GM19240 (cell line): ENCODE data around the gene RBMS2.
"Not testable (repeated sequence)": the region's sequence is repeated elsewhere in the genome, so short reads cannot be mapped to it uniquely, and the experiment has no call there.

Source experiments
- DNase-seq: peaks from one replicate; pipeline ENCODE4 v3.0.0; 2011; ENCODE audit warnings: low spot score; ENCODE audit not compliant: insufficient read length

The RBMS2 gene

DNA sequence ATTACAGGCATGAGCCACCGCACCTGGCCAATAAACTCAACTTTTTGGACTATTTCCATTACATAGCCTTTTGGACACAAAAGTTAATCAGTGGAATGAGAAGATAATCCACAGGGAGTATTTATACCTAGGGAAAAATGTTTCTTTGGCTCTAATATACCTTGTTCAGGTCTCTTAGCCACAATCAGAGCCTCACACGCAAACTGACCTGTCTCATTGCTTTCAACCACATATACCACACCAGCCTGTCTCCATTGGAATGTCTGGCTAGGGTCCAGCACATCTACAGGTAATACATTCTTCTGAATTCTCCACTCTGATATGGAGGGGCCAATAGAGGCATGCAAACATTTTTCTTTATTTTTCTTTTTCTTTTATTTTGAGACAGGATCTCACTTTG, 3.8 kb upstream of the RBMS2 start:
- DNase-seq = no peak

DNA sequence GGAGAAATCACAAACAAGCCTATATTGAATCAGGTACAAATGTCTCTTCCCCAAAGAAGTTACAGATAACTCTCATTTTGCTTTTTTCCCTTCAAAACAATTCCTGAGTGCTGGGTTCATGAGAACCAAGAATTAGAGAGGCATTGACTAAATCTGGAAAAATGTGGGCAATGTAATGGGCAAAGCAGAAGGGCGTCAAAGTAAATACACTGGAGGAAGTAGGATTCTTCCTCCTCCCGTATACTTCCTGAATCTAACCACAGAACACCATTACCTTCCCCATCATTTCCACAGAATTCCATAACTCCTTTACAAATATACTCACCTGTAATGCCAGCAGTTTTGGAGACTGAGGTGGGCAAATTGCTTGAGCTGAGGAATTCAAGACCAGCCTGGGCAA, 3.0 kb upstream of the RBMS2 start:
- no peak for DNase-seq

DNA sequence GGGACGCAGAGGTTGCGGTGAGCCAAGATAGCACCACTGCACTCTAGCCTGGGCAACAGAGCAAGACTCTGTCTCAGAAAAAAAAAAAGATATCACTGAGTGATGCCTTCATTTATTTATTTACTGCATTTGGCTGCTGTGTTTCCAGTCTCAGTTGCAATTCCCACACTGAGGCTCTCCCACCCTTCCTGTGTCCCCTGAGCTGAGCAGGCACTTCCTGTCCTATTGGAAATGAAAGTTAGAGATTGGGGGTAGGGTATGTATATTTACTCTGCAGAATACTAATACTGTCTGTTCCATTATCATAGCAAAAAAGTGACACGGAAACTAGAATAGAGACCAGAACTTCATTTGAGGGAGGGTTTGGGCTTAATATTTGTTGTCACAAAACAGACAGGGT, 1.6 kb upstream of the RBMS2 start:
- no peak for DNase-seq

DNA sequence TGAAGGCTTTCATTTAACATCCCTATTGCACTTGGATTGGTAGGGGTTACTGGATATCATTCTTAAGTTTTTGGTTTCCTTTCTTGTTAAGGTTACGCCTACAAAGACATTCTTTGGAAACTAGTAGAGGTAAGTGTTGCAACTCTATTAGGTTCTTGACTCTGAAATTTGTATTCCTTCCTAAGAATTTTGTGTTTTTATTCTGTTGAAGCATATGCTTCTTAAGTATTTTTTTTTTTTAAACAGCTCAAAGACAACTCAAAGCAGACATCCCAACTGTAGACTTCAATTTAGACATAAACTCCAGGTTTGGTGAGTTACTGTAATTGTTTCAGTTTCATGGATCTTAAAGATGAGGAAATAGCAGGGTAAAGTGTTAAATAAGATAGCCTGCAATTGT, 1.1 kb upstream of the RBMS2 start:
- no peak for DNase-seq

DNA sequence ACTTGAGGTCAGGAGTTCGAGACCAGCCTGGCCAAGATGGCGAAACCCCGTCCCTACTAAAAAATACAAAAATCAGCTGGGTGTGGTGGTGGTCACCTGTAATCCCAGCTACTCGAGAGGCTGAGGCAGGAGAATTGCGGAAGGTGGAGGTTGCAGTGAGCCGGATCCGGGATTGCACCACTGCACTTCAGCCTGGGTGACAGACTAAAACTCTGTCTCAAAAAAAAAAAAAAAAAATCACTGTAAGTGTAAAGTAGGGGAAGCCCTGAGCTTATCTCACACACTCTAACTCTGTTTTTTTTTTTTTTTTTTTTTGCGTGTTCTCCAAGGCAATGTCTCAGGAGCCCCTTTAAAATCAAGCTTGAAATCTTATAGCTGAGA, 421 bp upstream of the RBMS2 start:
- no peak for DNase-seq

DNA sequence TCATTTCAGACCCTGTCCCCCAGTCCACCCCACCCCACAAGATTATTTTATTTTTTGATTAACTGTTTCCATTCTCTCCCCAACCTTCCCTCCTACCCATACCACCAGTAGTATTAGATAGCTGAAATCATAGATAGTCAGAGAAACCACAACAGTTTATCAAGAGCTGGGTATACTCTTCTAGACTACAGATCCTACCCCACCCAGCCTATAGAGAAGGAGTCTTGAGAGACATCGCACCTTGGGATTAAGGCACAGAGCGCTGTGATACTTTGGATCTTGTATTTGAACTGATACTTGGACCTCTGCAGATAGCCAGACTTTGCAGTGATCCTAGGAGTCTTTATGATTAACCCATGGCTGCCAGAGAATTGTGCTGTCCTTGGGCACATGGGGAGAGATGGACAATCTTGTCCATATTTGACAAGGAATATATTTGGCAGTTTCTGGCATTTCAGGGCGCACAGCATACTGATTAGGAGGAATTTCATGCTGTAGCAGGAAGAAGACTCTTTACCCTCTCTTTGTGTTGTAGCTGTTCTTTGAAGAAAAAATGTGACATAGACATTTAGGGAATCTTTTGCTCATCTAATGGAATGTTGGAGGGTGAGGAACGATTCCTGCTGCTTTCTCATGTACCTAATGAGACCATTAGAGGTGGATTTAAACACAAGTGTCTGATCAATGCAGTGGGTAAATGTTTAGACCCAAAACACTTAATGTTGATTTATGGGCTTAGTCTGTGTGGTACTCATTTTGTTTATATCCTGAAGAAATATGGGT, 982 bp downstream of the RBMS2 start:
- no peak for DNase-seq

DNA sequence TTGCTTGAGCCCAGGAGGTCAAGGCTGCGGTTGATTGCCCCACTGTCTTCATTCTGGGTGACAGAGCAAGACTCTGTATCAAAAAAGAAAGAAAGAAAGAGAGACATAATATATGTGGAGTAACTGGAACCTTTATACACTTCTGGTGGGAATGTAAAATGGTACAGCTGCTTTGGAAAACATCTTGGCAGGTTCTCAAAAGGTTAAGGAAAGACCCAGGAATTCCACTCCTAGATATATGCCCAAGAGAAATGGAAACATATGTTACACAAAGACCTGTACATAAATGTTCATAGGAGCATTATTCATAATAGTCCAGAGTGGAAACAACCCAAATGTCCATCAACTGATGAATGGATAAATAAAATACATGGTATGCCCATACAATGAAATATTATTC, 7.2 kb downstream of the RBMS2 start:
- DNase-seq = no peak

DNA sequence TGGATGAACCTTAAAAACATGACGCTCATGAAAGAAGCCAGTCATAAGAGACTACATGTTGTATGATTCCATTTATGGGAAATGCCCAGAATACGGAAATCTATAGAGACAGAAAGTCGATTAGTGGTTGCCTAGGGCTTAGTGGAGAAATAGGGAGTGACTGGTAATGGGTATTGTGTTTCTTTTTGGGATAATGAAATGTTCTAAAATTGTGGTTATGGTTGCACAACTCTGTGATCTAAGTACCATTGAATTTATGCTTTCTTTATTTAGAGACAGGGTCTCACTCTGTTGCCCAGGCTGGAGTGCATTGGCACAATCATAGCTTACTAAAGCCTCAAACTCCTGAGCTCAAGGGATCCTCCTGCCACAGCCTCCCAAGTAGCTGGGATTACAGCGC, 8.0 kb downstream of the RBMS2 start:
- no peak for DNase-seq

DNA sequence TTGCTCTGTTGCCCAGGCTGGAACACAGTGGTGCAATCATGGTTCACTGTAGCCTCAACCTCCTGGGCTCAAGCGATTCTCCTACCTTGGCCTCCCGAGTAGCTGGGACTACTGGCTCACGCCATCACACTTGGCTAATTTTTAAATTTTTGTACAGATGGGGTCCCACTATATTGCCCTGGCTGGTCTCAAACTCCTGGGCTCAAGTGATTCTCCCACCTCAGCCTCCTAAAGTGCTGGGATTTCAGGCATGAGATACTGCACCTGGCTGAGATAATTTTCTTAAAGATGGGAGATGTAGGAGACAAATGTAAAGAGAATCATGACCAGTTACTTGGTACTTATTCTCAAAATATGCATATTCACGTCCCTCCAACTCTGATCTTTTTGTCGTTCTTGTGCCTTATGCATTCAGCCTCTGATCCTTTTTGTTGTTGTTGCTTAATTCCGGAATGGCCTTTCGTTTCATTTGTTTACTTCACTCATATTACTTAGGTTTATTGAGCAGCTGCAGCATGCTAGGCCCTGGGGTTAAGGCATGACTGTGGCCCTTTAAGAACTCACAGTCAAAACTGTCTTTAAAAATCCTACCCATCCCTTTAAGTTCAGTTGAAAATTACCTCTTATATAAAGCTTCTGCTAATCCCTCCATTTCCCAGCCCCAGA, 8.9 kb downstream of the RBMS2 start:
- DNase-seq = no peak

DNA sequence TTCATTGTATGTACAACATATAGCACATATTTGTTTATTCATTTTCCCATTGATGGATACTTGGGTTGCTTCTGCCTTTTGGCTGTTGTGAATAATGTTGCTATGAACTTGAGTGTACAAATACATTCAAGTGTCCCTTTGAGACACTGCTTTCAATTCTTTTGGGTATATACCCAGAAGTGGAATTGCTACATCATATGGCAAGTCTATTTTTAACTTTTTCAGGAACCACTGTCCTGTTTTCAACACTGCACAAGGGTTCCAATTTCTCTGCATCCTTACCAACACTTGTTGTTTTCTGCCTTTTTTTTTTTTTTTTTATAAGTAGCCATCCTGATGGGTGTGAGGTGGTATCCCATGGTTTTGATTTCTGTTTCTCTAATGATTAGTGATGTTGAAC, 15.9 kb downstream of the RBMS2 start:
- DNase-seq = no peak

DNA sequence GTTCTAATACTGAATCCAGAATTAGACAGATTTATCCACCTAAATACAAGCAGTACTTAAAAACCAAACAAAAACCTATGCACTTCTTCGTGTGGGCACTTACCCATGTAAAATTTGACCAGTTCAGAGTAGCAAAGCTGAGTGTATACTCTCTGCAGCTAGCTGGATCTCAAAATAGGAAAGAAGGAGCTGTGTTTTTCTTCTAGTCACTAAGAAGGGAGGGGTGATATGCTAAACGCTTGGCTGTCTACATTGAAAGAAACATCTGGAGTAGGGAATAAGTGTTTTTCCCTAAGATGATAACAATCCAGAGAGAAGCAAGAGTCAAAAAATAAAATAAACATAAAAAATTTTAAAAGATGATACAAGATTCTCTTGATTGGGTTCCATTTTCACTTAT, 20.0 kb downstream of the RBMS2 start:
- DNase-seq = no peak

DNA sequence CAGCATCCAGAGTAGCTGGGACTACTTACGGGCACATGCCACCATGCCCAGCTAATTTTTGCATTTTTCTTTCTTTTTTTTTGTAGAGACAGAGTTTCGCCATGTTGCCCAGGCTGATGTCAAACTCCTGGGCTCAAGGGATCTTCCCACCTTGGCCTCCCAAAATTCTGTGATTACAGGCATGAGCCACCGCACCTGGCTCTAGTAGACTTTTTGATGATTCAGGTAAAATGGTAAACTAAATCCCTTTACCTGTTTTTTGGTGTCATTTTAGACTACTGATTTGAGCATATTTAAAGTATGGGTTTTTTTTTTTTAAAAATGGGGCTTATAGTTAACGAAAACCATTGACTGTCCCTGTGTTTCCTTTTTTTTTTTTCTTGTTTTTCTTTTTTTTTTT, 20.5 kb downstream of the RBMS2 start:
- no peak for DNase-seq

DNA sequence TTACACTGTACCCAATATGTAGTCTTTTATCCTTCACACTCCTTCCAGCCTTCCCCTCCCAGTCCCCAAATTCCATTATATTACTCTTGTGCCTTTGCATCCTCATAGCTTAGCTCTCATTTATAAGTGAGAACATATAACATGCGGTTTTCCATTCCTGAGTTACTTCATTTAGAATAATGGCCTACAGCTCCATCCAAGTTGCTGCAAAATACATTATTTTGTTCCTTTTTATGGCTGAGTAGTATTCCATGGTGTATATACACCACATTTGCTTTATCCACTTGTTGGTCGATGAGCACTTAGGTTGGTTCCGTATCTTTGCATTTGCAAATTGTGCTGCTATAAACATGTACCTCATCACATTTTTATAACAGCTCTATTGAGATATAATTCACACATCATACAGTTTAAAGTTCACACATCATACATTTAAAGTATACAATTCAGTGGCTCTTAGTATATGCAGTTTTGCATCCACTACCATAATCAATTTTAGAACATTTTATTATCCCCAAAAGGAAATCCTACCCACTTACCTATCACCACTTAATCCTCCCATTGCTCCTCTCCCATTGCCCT, 23.5 kb downstream of the RBMS2 start:
- no peak for DNase-seq

DNA sequence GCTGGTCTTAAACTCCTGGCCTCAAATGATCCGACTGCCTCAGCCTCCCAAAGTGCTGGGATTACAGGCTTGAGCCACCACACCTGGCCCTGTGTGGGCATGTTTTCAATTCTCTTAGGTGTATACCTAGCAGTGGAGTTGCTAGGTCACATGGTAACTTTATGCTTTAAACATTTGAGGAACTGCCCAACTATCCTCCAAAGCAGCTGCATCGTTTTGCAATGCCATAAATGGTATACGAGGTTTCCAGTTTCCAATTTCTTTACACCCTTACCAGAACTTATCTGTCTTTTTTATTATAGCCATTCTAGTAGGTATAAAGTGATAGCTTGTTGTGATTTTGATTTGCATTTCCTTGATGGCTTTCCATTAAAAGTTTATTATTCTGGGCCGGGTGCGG, 25.1 kb downstream of the RBMS2 start:
- DNase-seq = no peak

DNA sequence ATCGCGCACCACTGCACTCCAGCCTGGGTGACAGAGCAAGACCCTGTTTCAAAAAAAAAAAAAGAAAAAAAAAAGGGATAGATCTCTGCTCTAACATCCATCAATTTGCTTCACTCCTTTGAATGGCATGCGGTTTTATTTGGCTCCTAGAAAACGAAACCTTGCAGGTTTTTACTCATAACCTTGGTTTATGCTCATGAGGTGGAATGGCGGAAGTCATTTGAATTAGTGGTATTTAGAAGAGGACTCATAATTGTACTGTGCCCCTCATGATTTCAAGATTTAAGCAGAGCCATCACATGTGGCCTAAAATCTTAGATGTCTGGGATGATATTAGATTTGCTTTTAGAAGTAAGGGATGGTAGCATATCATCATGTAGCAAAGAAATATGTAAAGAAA, 29.4 kb downstream of the RBMS2 start:
- no peak for DNase-seq

DNA sequence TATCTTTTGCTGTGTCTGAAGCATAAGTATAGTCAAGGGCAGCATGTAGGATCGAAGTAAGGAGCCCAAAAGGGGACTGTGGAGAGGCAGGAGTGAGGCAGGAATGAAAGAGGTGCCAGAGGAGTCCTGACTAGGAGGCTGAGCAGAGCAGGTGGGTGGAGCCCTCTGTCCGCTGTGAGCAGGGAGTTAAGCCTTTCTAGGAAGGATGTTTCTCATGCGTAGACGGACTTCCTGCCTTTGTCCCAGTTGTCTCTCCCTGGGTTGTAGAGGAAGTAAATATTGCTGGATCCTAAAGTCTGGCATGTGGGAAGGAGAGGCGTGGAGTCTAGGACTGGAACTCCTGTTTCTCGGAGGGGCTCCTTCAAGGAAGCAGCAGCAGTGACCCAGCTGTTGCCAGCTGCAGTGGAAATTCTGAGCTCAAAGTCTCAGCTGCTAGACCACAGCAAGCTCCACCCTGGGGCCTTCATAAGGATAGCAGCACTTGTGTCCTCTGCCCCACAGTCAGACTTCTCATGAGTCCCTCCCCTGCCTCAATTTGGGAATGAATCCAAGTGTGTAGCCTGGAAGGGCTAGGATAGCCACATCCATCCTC, 44.0 kb downstream of the RBMS2 start:
- peak; percentile 51 for DNase-seq

DNA sequence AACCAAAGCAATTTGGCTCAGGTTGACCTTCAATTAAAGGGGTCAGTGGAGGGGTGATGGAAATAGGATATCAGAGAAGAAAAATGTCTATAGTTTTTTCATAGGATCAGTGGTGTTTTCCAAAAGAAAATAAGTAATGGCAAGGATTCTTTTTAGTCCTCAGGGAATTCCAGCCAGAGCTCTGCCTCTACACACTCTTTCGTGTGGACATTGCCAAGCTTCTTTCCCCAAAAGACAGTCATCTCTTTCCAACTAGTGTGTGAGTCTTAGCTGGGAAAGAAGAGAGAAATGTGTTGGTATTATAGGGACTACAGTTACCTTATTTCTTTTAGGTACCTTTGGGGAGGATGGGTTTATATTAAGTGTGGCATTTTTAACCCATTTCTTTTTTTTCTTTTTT, 46.5 kb downstream of the RBMS2 start:
- no peak for DNase-seq

DNA sequence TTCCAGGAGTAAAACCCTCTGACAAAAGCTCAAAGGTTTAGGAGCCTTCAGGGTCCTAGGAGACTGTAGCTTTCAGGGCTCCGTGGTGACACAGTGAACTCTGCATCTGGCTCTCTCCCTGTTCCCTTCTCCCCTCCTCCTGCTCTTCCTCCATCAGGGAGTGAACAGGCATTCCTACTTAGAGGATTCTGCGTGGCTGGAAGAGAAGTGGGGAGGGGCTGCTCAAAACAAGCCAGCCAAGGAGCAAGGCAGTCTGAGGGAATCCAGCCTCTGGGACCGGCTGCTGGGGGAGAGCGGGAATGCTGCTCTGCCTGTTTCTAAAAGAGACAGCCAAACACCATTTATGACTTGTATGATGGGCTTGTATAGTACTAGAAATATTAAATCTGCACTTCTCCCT, 49.5 kb downstream of the RBMS2 start:
- no peak for DNase-seq

DNA sequence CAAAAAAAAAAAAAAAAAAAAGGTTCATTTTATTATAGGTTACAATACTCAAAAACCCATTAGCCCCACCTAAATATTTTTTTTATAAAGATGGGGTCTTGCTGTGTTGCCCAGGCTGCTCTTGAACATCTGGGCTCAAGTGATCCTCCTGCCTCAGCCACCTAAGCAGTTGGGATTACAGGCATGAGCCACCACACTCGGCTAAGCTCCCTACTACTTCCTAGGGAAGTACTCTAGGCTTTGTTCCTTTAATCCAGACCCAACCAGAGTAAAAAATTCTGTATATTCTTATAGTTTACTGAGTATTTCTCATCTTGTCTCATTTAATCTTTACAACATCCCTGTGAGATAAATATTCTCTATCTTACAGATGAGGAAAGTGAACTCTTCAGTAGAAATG, 50.7 kb downstream of the RBMS2 start:
- no peak for DNase-seq

DNA sequence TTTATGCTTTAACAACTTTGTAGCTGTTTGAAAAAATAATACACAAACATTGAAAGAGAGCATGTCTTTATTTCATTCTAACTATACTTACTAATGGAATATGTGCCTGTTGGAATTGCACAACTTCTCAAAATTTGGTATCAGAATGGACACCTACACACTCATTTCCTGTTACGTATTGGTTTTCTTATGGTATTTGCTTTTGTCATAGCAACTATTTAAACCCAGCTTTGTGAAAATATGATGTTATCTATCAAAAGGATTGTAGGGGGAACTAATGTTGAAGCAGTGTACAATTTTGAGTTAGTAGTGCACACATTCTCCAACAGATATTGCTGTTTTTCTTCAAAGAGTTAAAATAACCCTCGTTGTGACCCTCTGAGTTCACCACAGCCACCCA, 52.6 kb downstream of the RBMS2 start:
- no peak for DNase-seq

DNA sequence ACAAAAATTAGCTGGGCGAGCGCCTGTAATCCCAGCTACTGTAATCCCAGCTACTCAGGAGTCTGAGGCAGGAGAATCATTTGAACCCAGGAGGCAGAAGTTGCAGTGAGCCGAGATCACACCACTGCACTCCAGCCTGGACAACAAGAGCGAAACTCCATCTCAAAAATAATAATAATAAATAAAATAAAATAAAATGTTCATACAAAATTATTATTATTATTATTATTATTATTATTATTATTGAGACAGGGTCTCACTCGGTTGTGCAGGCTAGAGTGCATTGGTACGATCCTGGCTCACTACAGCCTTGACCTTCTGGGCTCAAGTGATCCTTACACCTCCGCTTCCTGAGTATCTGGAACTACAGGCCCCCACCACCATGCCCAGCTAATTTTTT, 55.6 kb downstream of the RBMS2 start:
- not testable (repeated sequence) for DNase-seq

DNA sequence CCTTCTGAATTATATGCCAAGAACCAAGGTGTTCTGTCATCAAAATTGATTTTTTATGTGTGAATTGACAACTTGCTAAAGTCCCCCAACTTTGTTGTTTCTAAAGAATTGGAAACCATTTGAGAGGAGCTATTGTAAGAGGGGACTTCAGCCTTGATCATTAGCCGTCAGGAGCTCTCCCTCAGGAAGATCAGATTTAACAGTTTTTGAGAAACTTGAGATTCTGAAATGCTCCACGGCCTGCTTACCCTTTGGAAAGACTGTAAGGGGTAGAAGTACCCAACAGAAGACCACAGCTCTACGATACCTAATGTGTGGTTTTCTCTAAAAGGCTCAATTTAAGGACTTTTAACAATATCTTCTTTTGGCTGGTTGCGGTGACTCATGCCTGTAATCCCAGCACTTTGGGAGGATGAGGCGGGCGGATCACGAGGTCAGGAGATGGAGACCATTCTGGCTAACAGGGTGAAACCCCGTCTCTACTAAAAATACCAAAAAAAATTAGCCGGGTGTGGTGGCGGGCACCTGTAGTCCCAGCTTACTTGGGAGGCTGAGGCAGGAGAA, 57.4 kb downstream of the RBMS2 start:
- DNase-seq = no peak
